ENCODE measurements around the gene CHMP6. TPM values are rescaled to one million over a fixed set of nuclear protein-coding genes. Genes with fewer than 3 reads are reported as not detected.

The CHMP6 gene
- total RNA-seq, 1 experiment from 2014 or later = 23.1 TPM

DNA sequence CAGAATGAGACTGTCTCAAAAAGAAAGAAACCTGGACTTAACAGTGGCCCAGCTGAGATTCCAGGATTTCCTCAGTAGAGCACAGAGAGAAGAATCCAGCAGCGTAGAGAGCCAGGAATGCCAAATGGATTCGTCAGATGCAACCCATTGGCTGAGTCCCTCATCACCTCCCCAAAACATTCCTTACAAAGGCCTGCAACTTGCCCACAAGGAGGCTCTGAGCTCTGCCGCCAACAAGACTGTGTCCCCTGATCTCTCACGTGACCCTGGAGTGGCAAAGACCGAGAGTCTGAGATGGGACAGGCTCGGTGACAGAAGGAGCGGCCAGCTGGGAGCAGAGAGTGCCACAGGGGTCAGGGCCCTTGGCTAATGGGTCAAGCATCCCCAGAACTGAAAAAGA, 6.9 kb upstream of the CHMP6 start:
- Histone ChIP-seq H3K79me2 (ENCODE audit: low read length) (no peaks in the 10 kb centered on the region), H3K9me2 (replicated peaks; ENCODE audit: insufficient read depth, low read length) (no peaks in the 10 kb centered on the region), H3K4me2 (ENCODE audit: low read depth, low read length, poor library complexity, severe bottlenecking) (no peak overlapping the region), H3K36me3 (ENCODE audit: insufficient read depth, low read length) (no peaks in the 10 kb centered on the region), H3K27ac (ENCODE audit: low read length) (no peak overlapping the region), H3K4me1 (ENCODE audit: low read length) (peaks cover 21% of the 10 kb centered on the region), H2AFZ (ENCODE audit: low read length) (no peak overlapping the region), H3K9ac (ENCODE audit: low read length) (no peak overlapping the region), H3K4me3 (ENCODE audit: low read length) (no peak overlapping the region), H3K27me3 (ENCODE audit: low read length) (no peaks in the 10 kb centered on the region), H3K9me3 (ENCODE audit: low read length) (no peaks in the 10 kb centered on the region), H4K20me1 (ENCODE audit: insufficient read depth, low read depth, low read length) (no peaks in the 10 kb centered on the region)
- no peak for DNase-seq

- H3K36me3 ChIP-seq (ENCODE audit: insufficient read depth, low read length) = no peaks in the 10 kb centered on the region
- no peak overlapping the region for H3K27ac ChIP-seq (ENCODE audit: low read length)
These were observed 5.6 kb upstream of the CHMP6 start for GRCh38 chr17:80986046-80986445.

DNA sequence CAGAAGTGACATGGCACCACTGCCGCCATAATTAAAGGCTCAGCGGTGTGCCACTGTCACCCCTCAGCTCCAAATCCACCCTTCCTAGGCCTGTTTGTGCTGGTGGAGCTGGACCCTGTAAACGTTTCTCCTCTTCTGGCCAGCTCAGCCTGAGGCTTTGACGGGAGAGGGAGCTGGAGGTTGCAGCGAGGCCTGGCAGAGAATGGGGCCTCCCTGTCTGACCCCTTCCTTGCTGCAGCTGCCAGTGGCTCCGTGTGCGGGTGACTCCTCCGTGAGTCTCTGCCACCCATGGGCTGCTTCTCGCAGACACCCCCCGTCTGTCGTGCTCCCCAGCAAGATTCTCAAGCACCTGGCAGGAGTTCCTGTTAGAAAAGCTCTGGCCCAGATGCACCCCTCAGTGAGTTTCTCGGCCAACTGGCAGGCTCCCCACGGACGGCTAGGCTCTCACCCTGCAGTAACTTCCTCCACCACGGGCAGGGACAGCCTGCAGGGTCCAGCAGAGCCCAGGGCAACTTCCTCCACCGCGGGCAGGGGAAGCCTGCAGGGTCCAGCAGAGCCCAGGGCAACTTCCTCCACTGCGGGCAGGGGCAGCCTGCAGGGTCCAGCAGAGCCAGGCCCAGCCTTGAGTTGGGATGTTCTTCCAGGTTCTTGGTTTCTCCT, 4.7 kb upstream of the CHMP6 start:
- H3K9me3 ChIP-seq (ENCODE audit: low read length) = no peaks in the 10 kb centered on the region
- H3K79me2 ChIP-seq (ENCODE audit: low read length) = no peaks in the 10 kb centered on the region
- H4K20me1 ChIP-seq (ENCODE audit: insufficient read depth, low read depth, low read length) = no peaks in the 10 kb centered on the region
- no peak overlapping the region for H3K27ac ChIP-seq (ENCODE audit: low read length)
- H3K27me3 ChIP-seq (ENCODE audit: low read length) = no peaks in the 10 kb centered on the region
- H3K9me2 ChIP-seq (replicated peaks; ENCODE audit: insufficient read depth, low read length) = no peaks in the 10 kb centered on the region
- H2AFZ ChIP-seq (ENCODE audit: low read length) = no peak overlapping the region
- H3K4me1 ChIP-seq (ENCODE audit: low read length) = peaks cover 27% of the 10 kb centered on the region
- H3K4me3 ChIP-seq (ENCODE audit: low read length) = peak overlapping the region; percentile 20; the same call in 1 of the 2 replicates
- H3K4me2 ChIP-seq (ENCODE audit: low read depth, low read length, poor library complexity, severe bottlenecking) = peak overlapping the region; percentile 49
- no peaks in the 10 kb centered on the region for H3K36me3 ChIP-seq (ENCODE audit: insufficient read depth, low read length)
- peak overlapping the region; percentile 27 for H3K9ac ChIP-seq (ENCODE audit: low read length)
- DNase-seq = no peak

More at GRCh38 chr17:80986046-80986445, 5.6 kb upstream of the CHMP6 start:
- Histone ChIP-seq H2AFZ (ENCODE audit: low read length) (no peak overlapping the region), H3K9ac (ENCODE audit: low read length) (no peak overlapping the region), H3K4me3 (ENCODE audit: low read length) (no peak overlapping the region), H4K20me1 (ENCODE audit: insufficient read depth, low read depth, low read length) (no peaks in the 10 kb centered on the region), H3K79me2 (ENCODE audit: low read length) (no peaks in the 10 kb centered on the region), H3K4me2 (ENCODE audit: low read depth, low read length, poor library complexity, severe bottlenecking) (no peak overlapping the region), H3K9me3 (ENCODE audit: low read length) (no peaks in the 10 kb centered on the region), H3K27me3 (ENCODE audit: low read length) (no peaks in the 10 kb centered on the region), H3K9me2 (replicated peaks; ENCODE audit: insufficient read depth, low read length) (no peaks in the 10 kb centered on the region), H3K4me1 (ENCODE audit: low read length) (peaks cover 24% of the 10 kb centered on the region)
- no peak for DNase-seq

DNA sequence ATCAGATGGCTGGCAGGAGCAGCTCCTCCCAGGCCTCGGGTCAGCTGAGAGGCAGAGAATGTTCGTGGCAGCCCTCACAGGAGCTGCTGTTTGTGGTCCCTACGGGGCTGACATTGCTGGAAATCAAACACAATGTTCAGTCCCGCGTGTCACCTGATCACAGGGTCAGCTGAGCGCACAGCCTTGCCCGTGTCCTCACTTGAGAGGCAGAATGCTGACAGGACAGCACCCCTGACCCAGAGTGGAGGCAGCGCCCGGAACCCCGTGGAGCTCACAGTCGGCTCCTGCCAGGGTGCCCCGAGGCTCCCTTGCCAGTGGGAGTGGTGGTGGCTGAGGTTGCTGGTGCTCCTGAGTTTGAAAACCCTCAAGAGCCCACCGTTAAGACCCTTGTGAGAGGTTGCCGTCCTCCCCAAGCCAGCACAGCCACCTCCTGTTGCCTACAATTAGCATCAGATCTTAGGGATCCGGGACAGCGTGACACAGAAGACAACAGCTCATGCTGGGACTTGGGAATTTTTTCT, 3.6 kb upstream of the CHMP6 start:
- Histone ChIP-seq H4K20me1 (ENCODE audit: insufficient read depth, low read depth, low read length) (peaks cover 4% of the 10 kb centered on the region; the same call in 1 of the 2 replicates), H3K27ac (ENCODE audit: low read length) (no peak overlapping the region), H3K9me3 (ENCODE audit: low read length) (no peaks in the 10 kb centered on the region), H3K79me2 (ENCODE audit: low read length) (peaks cover 10% of the 10 kb centered on the region), H3K4me2 (ENCODE audit: low read depth, low read length, poor library complexity, severe bottlenecking) (peak overlapping the region; percentile 49), H3K36me3 (ENCODE audit: insufficient read depth, low read length) (no peaks in the 10 kb centered on the region), H2AFZ (ENCODE audit: low read length) (no peak overlapping the region), H3K4me3 (ENCODE audit: low read length) (no peak overlapping the region), H3K27me3 (ENCODE audit: low read length) (no peaks in the 10 kb centered on the region), H3K9me2 (replicated peaks; ENCODE audit: insufficient read depth, low read length) (no peaks in the 10 kb centered on the region), H3K9ac (ENCODE audit: low read length) (no peak overlapping the region), H3K4me1 (ENCODE audit: low read length) (peaks cover 33% of the 10 kb centered on the region)
- DNase-seq = no peak

GRCh38 chr17:80989586-80989913, 2.1 kb upstream of the CHMP6 start:
- H4K20me1 ChIP-seq (ENCODE audit: insufficient read depth, low read depth, low read length) = peaks cover 4% of the 10 kb centered on the region; the same call in 1 of the 2 replicates
- peaks cover 17% of the 10 kb centered on the region for H3K79me2 ChIP-seq (ENCODE audit: low read length)
- H3K9ac ChIP-seq (ENCODE audit: low read length) = no peak overlapping the region
- no peaks in the 10 kb centered on the region for H3K36me3 ChIP-seq (ENCODE audit: insufficient read depth, low read length)
- peaks cover 38% of the 10 kb centered on the region for H3K4me1 ChIP-seq (ENCODE audit: low read length)
- no peaks in the 10 kb centered on the region for H3K9me2 ChIP-seq (replicated peaks; ENCODE audit: insufficient read depth, low read length)
- DNase-seq = no peak
- no peak overlapping the region for H2AFZ ChIP-seq (ENCODE audit: low read length)
- H3K27ac ChIP-seq (ENCODE audit: low read length) = no peak overlapping the region
- H3K9me3 ChIP-seq (ENCODE audit: low read length) = no peaks in the 10 kb centered on the region
- H3K4me3 ChIP-seq (ENCODE audit: low read length) = no peak overlapping the region
- no peak overlapping the region for H3K4me2 ChIP-seq (ENCODE audit: low read depth, low read length, poor library complexity, severe bottlenecking)
- no peaks in the 10 kb centered on the region for H3K27me3 ChIP-seq (ENCODE audit: low read length)

- Histone ChIP-seq H3K4me3 (ENCODE audit: low read length) (peak overlapping the region; percentile 98), H3K36me3 (ENCODE audit: insufficient read depth, low read length) (no peaks in the 10 kb centered on the region), H3K4me2 (ENCODE audit: low read depth, low read length, poor library complexity, severe bottlenecking) (peak overlapping the region; percentile 100), H3K79me2 (ENCODE audit: low read length) (peaks cover 17% of the 10 kb centered on the region), H3K27ac (ENCODE audit: low read length) (no peak overlapping the region), H3K9me3 (ENCODE audit: low read length) (no peaks in the 10 kb centered on the region), H3K9ac (ENCODE audit: low read length) (peak overlapping the region; percentile 94), H3K4me1 (ENCODE audit: low read length) (peaks cover 38% of the 10 kb centered on the region), H2AFZ (ENCODE audit: low read length) (peak overlapping the region; percentile 96), H3K27me3 (ENCODE audit: low read length) (no peaks in the 10 kb centered on the region), H4K20me1 (ENCODE audit: insufficient read depth, low read depth, low read length) (peaks cover 4% of the 10 kb centered on the region; the same call in 1 of the 2 replicates), H3K9me2 (replicated peaks; ENCODE audit: insufficient read depth, low read length) (no peaks in the 10 kb centered on the region)
- no peak for DNase-seq
These were observed 558 bp upstream of the CHMP6 start for GRCh38 chr17:80990921-80991644.

GRCh38 chr17:80992077-80992947, 671 bp downstream of the CHMP6 start:
- H3K4me2 ChIP-seq (ENCODE audit: low read depth, low read length, poor library complexity, severe bottlenecking) = peak overlapping the region; percentile 100
- no peak overlapping the region for H3K27ac ChIP-seq (ENCODE audit: low read length)
- H3K9ac ChIP-seq (ENCODE audit: low read length) = peak overlapping the region; percentile 94
- H3K9me2 ChIP-seq (replicated peaks; ENCODE audit: insufficient read depth, low read length) = no peaks in the 10 kb centered on the region
- peak; percentile 64 for DNase-seq
- H3K9me3 ChIP-seq (ENCODE audit: low read length) = no peaks in the 10 kb centered on the region
- H3K4me1 ChIP-seq (ENCODE audit: low read length) = peaks cover 30% of the 10 kb centered on the region
- no peaks in the 10 kb centered on the region for H3K27me3 ChIP-seq (ENCODE audit: low read length)
- H3K4me3 ChIP-seq (ENCODE audit: low read length) = peak overlapping the region; percentile 98
- H3K36me3 ChIP-seq (ENCODE audit: insufficient read depth, low read length) = no peaks in the 10 kb centered on the region
- H3K79me2 ChIP-seq (ENCODE audit: low read length) = peaks cover 17% of the 10 kb centered on the region
- peaks cover 4% of the 10 kb centered on the region; the same call in 1 of the 2 replicates for H4K20me1 ChIP-seq (ENCODE audit: insufficient read depth, low read depth, low read length)
- peak overlapping the region; percentile 56; the same call in 1 of the 2 replicates for H2AFZ ChIP-seq (ENCODE audit: low read length)
